GM12865 (cell line): ENCODE measurements around the gene ZNF324.
"Not testable (repeated sequence)": the region's sequence is repeated elsewhere in the genome, so short reads cannot be mapped to it uniquely, and the experiment has no call there.

Experiments used
- DNase-seq: peaks from one replicate; pipeline ENCODE4 v3.0.0; 2010; ENCODE audit warnings: low read depth
- H3K4me3 ChIP-seq: 2 replicates; pipeline ENCODE4 v1.5.1; 2011; ENCODE audit warnings: mild to moderate bottlenecking, low read depth, low read length, control low read depth
- CTCF ChIP-seq: IDR thresholded peaks from 2 replicates; pipeline ENCODE4 v1.5.1; 2011; ENCODE audit warnings: low read length, control low read depth, low read depth, inconsistent platforms; ENCODE audit not compliant: insufficient read depth; ENCODE audit errors: missing control alignments

ZNF324 gene

GRCh38 chr19:58466089-58466759, 656 bp upstream of the ZNF324 start:
- H3K4me3 ChIP-seq, result peak overlapping the region; percentile 28
- TF ChIP-seq CTCF, result no peak
- DNase-seq, result no peak

- peak overlapping the region; percentile 34; the same call in 1 of the 2 replicates for H3K4me3 ChIP-seq
- no peak for TF ChIP-seq CTCF
- DNase-seq, result no peak
These were observed 1.4 kb downstream of the ZNF324 start for GRCh38 chr19:58468216-58468839.

GRCh38 chr19:58469241-58470013, 2.5 kb downstream of the ZNF324 start:
- H3K4me3 ChIP-seq, result no peak overlapping the region
- no peak for DNase-seq

GRCh38 chr19:58470837-58471543, 4.1 kb downstream of the ZNF324 start:
- H3K4me3 ChIP-seq, DNase-seq: not testable (repeated sequence)

More at GRCh38 chr19:58469241-58470013, 2.5 kb downstream of the ZNF324 start:
- TF ChIP-seq CTCF, result no peak

GRCh38 chr19:58471736-58472135, 4.9 kb downstream of the ZNF324 start:
- DNase-seq, result no peak
- no peak for TF ChIP-seq CTCF
- no peak overlapping the region for H3K4me3 ChIP-seq

- no peak for TF ChIP-seq CTCF
- no peak for DNase-seq
- H3K4me3 ChIP-seq, result no peak overlapping the region
These were observed 6.9 kb downstream of the ZNF324 start for GRCh38 chr19:58473775-58474174.
